ENCODE measurements around the gene CR1L.
"Not testable (repeated sequence)": the region's sequence is repeated elsewhere in the genome, so short reads cannot be mapped to it uniquely, and the experiment has no call there.

Gene CR1L

DNA sequence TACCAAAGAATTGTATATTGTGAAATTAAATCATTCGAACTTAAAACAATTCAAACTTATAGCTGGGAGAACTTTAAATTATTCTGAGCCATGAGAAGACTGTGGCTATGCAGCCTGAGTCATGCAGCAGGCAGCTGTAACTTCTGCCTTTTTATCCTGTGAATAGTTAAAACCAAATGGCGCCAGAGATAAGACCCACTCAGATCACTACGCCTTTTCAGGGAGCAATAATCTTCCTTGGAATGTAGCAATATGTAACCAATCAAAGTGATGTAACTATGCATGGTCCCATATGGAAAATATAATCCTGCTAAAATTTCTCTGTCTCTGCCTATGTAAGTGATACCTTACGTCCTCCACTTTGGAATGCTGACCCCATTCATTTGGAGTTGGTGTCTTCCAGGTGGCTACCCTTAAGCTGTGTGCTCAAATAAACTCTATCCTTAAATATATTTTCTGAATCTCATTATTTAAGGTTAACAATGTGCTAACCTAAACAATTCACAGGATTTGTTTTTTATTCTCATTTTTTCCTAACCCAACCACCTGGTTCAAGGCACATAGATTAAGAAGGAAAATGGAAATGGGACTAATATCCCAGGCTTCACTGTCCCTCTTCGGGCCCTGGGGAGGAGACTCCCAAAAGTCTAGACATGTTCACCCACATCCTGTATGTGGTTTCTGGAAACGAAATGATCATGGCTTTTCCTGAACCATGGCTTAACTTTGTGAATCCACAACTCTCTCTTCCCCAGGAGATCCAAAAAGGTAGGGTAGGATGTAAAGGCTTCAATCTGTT is 35.9 kb downstream of the CR1L start:
- peak; percentile 13 for DNase-seq (ENCODE audit: low read depth, low spot score)

- not testable (repeated sequence) for DNase-seq (ENCODE audit: low read depth, low spot score)
Observed at GRCh38 chr1:207682872-207683434, 38.0 kb downstream of the CR1L start.

DNA sequence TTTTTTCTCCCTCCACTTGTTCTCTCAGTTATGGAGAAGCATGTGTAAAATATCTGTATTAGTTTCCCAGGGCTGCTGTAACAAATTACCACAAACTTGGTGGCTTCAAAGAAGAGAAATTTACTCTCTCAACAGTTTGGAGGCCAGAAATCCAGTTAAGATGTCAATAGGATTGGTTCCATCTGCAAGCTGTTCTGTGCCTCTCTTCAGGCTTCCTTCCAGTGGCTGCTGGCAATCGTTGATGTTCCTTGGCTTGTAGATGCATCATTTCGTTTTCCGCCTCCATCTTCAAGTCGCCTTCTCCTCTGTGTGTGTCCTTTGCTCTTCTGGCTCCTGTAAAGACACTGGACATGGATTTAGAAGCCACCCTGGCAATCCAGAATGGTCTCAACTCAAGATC is 45.6 kb downstream of the CR1L start:
- DNase-seq (ENCODE audit: low read depth, low spot score): not testable (repeated sequence)

- DNase-seq (ENCODE audit: low read depth, low spot score): no peak
Observed at GRCh38 chr1:207691010-207691409, 46.1 kb downstream of the CR1L start.

GRCh38 chr1:207691841-207692240 is 46.9 kb downstream of the CR1L start:
- DNase-seq (ENCODE audit: low read depth, low spot score): no peak

GRCh38 chr1:207692291-207692690 is 47.4 kb downstream of the CR1L start:
- DNase-seq (ENCODE audit: low read depth, low spot score): not testable (repeated sequence)

DNA sequence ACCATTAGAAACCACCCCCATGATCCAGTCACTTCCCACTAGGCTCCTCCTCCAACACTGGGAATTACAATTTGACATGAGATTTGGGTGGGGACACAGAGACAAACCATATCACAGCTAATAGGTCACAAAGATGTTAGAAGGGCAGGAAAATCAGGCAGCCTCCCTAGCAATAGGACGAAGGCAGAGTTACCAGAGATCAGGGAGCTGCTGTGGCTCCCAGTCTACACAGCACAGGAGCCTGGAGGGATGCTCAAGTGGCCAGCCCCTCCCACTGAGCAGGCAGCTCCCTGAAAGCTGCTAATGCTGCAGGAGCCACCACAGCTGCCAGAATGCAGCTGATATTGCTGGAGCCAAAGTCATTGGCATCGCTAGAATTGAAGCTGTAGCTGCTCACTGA is 51.0 kb downstream of the CR1L start:
- no peak for DNase-seq (ENCODE audit: low read depth, low spot score)

- DNase-seq (ENCODE audit: low read depth, low spot score): peak; percentile 66
Observed at GRCh38 chr1:207698822-207699483, 54.0 kb downstream of the CR1L start.

- DNase-seq (ENCODE audit: low read depth, low spot score): no peak
Observed at GRCh38 chr1:207702317-207702716, 57.4 kb downstream of the CR1L start.

DNA sequence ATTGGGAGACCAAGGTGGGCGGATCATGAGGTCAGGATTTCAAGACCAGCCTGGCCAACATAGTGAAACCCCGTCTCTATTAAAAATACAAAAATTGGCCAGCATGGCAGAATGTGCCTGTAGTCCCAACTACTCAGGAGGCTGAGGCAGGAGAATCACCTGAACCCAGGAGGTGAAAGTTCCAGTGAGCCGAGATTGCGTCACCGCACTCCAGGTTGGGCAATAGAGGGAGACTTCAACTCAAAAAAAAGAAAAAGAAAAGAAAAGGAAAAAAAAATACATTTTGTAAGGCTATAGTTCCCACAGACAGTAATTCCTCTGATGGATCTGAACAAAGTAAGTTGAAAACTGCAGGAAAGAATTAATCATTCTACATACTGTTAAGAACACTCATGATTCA is 58.8 kb downstream of the CR1L start:
- DNase-seq (ENCODE audit: low read depth, low spot score): no peak

GRCh38 chr1:207708004-207708403 is 63.1 kb downstream of the CR1L start:
- not testable (repeated sequence) for DNase-seq (ENCODE audit: low read depth, low spot score)

- DNase-seq (ENCODE audit: low read depth, low spot score): no peak
Observed at GRCh38 chr1:207711285-207711684, 66.4 kb downstream of the CR1L start.

DNA sequence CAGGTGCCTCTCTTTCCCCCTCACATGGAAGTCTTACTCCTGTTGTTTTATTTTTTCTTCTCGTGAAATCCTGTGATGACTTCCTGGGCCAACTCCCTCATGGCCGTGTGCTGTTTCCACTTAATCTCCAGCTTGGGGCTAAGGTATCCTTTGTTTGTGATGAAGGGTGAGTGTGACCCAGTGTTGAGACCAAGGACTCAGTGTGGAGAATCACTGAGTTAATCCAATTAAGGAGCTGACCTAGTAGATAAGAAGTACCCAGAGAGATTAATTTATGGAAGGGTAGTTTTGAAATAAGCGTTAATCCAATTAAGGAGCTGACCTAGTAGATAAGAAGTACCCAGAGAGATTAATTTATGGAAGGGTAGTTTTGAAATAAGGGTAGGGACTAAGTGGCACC is 67.8 kb downstream of the CR1L start:
- DNase-seq (ENCODE audit: low read depth, low spot score): not testable (repeated sequence)

GRCh38 chr1:207713529-207713928 is 68.6 kb downstream of the CR1L start:
- DNase-seq (ENCODE audit: low read depth, low spot score): no peak

- no peak for DNase-seq (ENCODE audit: low read depth, low spot score)
Observed at GRCh38 chr1:207719234-207719633, 74.3 kb downstream of the CR1L start.

GRCh38 chr1:207728200-207728858 is 83.4 kb downstream of the CR1L start:
- DNase-seq (ENCODE audit: low read depth, low spot score): not testable (repeated sequence)

- DNase-seq (ENCODE audit: low read depth, low spot score): not testable (repeated sequence)
Observed at GRCh38 chr1:207737503-207738157, 92.7 kb downstream of the CR1L start.

- not testable (repeated sequence) for DNase-seq (ENCODE audit: low read depth, low spot score)
Observed at GRCh38 chr1:207738158-207738659, 93.3 kb downstream of the CR1L start.

DNA sequence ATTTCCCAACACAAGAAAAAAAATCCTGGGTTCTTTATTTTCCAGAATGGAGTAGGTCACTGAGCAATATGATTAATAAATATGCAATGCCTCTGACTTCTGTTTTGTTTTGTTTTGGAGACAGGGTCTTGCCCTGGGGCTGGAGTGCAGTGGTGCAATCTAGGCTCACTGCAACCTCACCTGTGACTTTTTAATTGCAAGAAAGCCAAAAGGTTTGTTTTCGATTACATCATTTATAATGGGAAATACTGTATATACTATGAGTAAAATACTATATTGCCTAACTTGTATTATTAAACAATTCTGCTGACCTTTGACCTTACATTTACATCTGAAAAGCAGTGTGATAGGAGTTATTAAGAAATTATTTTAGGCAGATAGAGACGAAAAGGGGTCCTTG is 95.3 kb downstream of the CR1L start:
- DNase-seq (ENCODE audit: low read depth, low spot score): no peak

DNA sequence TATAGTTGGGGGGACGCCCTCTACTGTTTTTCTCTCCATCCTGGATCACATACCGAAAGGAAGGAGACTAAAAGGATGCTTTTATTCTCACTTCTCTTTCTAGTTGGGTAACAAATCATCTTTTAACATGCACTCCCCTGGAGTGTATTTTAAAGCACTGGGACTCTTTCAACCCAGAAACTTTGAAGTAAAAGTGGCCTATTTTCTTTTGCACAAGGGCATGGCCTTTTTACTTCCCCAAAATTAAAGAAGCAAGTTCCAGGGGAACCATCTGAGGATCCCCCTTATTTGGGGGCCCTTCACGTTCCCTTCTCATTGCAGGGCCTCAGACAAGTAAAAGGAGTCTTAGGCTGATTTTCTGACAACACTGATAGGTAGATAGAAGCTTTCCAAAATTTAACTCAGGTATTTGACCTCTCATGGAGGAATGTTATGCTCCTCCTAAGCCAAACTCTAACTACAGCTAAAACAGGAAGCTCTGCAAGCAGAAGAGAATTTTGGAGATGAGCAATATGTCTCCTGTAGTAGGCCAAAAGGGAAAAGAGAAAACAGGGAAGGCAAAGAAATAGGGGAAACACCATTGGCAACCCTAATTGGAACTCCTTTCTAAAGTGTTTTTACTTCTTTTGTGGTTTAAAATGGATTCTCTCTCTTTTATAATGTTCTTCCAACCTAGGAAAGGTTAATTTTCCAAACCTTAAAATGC is 98.1 kb downstream of the CR1L start:
- DNase-seq (ENCODE audit: low read depth, low spot score): no peak

DNA sequence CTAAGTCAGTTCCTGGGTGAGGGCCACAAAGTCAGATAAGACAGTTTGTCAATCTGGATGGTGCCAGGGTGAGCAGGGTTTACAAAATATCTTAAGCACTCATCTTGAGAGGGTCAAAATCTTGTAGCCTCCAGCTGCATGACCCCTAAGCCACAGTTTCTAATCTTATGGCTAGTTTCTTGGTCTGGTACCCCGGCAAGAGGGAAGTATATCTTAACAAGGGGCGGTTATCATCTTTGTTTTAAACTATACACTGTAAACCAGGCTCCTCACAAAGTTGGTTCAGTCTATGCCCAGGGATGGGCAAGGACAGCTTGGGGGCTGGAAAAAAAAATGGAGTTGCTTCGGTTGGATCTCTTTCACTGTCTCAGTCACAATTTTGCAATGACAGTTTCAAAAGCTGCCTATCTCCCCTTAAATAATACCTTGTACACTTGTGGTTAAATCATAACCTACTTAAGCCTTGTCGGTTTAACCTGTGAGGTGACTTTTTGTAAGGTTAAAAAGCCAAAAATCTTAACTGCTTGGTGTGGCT is 99.1 kb downstream of the CR1L start:
- DNase-seq (ENCODE audit: low read depth, low spot score): no peak

Measured in astrocyte of the hippocampus (primary cell).